Left ventricle myocardium inferior (tissue), 1 donor: ENCODE results near the gene NOS1AP. TPM values are rescaled to one million over a fixed set of nuclear protein-coding genes. Genes with fewer than 3 reads are reported as not detected.
A peak's percentile ranks its signal among the peaks of the same experiment; 100 is the strongest.

Experiments used
- DNase-seq: peaks from one replicate; pipeline ENCODE4 v3.0.0-alpha.2; 2020
- H3K27ac ChIP-seq: fragments of 200-600 bp; replicated peaks from 2 replicates; pipeline ENCODE4 v1.8.0; 2021
- H3K27me3 ChIP-seq: fragments of 200-600 bp; 2 replicates; pipeline ENCODE4 v1.8.0; 2021; ENCODE audit warnings: low read depth
- H3K36me3 ChIP-seq: fragments of 200-600 bp; 2 replicates; pipeline ENCODE4 v1.8.0; 2021
- H3K4me1 ChIP-seq: fragments of 200-600 bp; 2 replicates; pipeline ENCODE4 v1.8.0; 2021
- H3K4me3 ChIP-seq: fragments of 200-600 bp; 2 replicates; pipeline ENCODE4 v1.8.0; 2021; ENCODE audit warnings: mild to moderate bottlenecking, moderate library complexity
- H3K9me3 ChIP-seq: fragments of 200-600 bp; replicated peaks from 2 replicates; pipeline ENCODE4 v1.8.0; 2021
- intact Hi-C: fragments of 100-400 bp; cut with micrococcal nuclease; formaldehyde crosslinking; loops from one replicate; pipeline ENCODE4 v1.11.0; 2022
- total RNA-seq: library from RNA; stranded (reverse); fragmentation: NEBNext Ultra II Directional; extraction: Animal tissue kit (Norgen Biotek cat#: 25700); gene quantifications from one replicate; pipeline ENCODE4 v1.2.1, GENCODE V29; 2021
- TF ChIP-seq, protein P1 (sequence below): fragments of 200-600 bp; IDR thresholded peaks from 2 replicates; pipeline ENCODE4 v1.8.0; 2021; ENCODE audit warnings: antibody characterized with exemption, mild to moderate bottlenecking, borderline replicate concordance
- donor health status: DM: no; HTN: yes; CAD: no; lungs with severe emphysema.

The NOS1AP gene
- total RNA-seq, 1 donor from 2014 or later = 6.2 TPM

- no peak overlapping the region for H3K27ac ChIP-seq
- H3K9me3 ChIP-seq = no peaks in the 10 kb centered on the region
- DNase-seq = peak; percentile 37
- no peaks in the 10 kb centered on the region for H3K36me3 ChIP-seq
- intact Hi-C loops = loop anchor here (5.0 kb wide), 2 partner anchors 221 to 336 kb away; no protein-coding TSS in a partner anchor
- TF ChIP-seq, protein P1, sequence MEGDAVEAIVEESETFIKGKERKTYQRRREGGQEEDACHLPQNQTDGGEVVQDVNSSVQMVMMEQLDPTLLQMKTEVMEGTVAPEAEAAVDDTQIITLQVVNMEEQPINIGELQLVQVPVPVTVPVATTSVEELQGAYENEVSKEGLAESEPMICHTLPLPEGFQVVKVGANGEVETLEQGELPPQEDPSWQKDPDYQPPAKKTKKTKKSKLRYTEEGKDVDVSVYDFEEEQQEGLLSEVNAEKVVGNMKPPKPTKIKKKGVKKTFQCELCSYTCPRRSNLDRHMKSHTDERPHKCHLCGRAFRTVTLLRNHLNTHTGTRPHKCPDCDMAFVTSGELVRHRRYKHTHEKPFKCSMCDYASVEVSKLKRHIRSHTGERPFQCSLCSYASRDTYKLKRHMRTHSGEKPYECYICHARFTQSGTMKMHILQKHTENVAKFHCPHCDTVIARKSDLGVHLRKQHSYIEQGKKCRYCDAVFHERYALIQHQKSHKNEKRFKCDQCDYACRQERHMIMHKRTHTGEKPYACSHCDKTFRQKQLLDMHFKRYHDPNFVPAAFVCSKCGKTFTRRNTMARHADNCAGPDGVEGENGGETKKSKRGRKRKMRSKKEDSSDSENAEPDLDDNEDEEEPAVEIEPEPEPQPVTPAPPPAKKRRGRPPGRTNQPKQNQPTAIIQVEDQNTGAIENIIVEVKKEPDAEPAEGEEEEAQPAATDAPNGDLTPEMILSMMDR = peak; percentile 90
- H3K4me3 ChIP-seq = no peak overlapping the region
- peaks cover 3% of the 10 kb centered on the region for H3K27me3 ChIP-seq
- H3K4me1 ChIP-seq = peaks cover 5% of the 10 kb centered on the region
Measured at GRCh38 chr1:162056043-162056442, 13.4 kb upstream of the NOS1AP start.

DNA sequence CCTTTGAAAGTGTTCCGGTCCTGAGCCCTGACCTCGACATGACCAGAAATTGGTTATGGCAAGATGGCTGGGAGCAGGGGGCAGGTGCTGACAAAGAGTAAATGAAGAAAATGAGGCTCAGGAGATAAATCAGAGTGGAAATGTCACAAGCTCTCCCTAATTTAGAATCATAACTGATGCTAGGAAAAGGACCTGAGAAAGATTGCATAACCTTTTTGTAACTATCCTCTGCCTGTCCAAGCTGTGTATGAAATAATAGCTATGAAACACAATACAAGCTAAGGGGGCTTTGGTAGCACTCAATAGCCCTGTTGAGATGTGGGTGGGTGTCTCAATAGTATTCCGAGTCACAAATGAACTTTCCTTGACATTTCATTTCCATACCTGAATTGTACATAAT lies 12.9 kb upstream of the NOS1AP start:
- Histone ChIP-seq H3K27me3 (peaks cover 5% of the 10 kb centered on the region), H3K9me3 (no peaks in the 10 kb centered on the region), H3K36me3 (no peaks in the 10 kb centered on the region), H3K4me1 (peaks cover 5% of the 10 kb centered on the region), H3K4me3 (no peak overlapping the region), H3K27ac (no peak overlapping the region)
- TF ChIP-seq, protein P1 = no peak
- intact Hi-C loops = loop anchor here (5.0 kb wide), 2 partner anchors 221 to 336 kb away; no protein-coding TSS in a partner anchor
- DNase-seq = no peak

GRCh38 chr1:162059721-162060120 lies 9.8 kb upstream of the NOS1AP start:
- intact Hi-C loops = loop anchor here (5.0 kb wide), 2 partner anchors 218 to 333 kb away; no protein-coding TSS in a partner anchor

GRCh38 chr1:162060314-162060713 lies 9.2 kb upstream of the NOS1AP start:
- H3K36me3 ChIP-seq = no peaks in the 10 kb centered on the region
- no peak overlapping the region for H3K4me3 ChIP-seq
- no peaks in the 10 kb centered on the region for H3K9me3 ChIP-seq
- H3K27ac ChIP-seq = no peak overlapping the region
- intact Hi-C loops = no loop called here
- DNase-seq = no peak
- peaks cover 26% of the 10 kb centered on the region for H3K27me3 ChIP-seq
- TF ChIP-seq, protein P1 = no peak
- peaks cover 32% of the 10 kb centered on the region for H3K4me1 ChIP-seq

More at GRCh38 chr1:162059721-162060120, 9.8 kb upstream of the NOS1AP start:
- TF ChIP-seq, protein P1 = no peak
- no peak for DNase-seq
- Histone ChIP-seq H3K4me3 (no peak overlapping the region), H3K9me3 (no peaks in the 10 kb centered on the region), H3K36me3 (no peaks in the 10 kb centered on the region), H3K27ac (no peak overlapping the region), H3K4me1 (peaks cover 32% of the 10 kb centered on the region), H3K27me3 (peaks cover 20% of the 10 kb centered on the region)

DNA sequence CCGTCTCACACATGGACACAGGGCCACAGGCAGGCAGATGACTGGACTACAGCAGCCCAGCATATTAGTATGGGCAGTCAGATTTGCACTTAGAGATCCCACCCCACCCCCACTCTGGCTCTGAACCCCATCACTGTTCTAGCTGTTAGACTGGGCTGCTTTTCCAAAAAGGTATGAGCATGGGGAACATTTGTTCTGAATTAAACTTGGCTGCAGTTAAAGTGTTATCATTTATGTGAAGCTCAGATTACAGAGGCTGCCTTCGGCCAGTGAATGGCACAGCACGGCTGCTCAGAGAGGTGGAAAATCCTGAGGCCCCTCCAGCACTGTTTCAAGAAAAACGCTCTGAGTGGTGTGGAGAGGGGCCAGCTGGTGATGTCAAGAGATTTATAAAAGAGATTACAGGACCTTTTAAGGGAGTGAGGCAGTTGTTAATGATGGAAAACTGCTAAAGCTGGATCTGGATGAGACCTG lies 6.9 kb upstream of the NOS1AP start:
- intact Hi-C loops = no loop called here
- peak; percentile 41 for DNase-seq
- Histone ChIP-seq H3K4me1 (peaks cover 32% of the 10 kb centered on the region), H3K4me3 (no peak overlapping the region), H3K27me3 (peaks cover 43% of the 10 kb centered on the region), H3K36me3 (no peaks in the 10 kb centered on the region), H3K27ac (peak overlapping the region; percentile 71), H3K9me3 (no peaks in the 10 kb centered on the region)
- TF ChIP-seq, protein P1 = no peak
